Right ventricle myocardium inferior (tissue), 1 donor: ENCODE results near the gene IFIT3. TPM values are rescaled to one million over a fixed set of nuclear protein-coding genes. Genes with fewer than 3 reads are reported as not detected.
"Not testable (repeated sequence)": the region's sequence is repeated elsewhere in the genome, so short reads cannot be mapped to it uniquely, and the experiment has no call there.

Experiments used
- ATAC-seq: fragments of 200-7000 bp; cut with Tn5 transposase; one replicate; pipeline ENCODE4 v1.9.1; 2020; ENCODE audit warnings: mild to moderate bottlenecking, moderate library complexity
- DNase-seq: peaks from one replicate; pipeline ENCODE4 v3.0.0; 2021; ENCODE audit errors: missing footprints
- intact Hi-C: fragments of 100-400 bp; cut with DNase I; formaldehyde crosslinking; loops from one replicate; pipeline ENCODE4 v1.11.0; 2022
- total RNA-seq: library from RNA; stranded (reverse); fragmentation: NEBNext Ultra II Directional; extraction: Animal tissue kit (Norgen Biotek cat#: 25700); gene quantifications from one replicate; pipeline ENCODE4 v1.2.1, GENCODE V29; 2021
- donor health status: DM: no; HTN: yes; CAD: no; lungs with severe emphysema.

Gene IFIT3
- total RNA-seq, 1 donor from 2014 or later: 7.0 TPM

DNA sequence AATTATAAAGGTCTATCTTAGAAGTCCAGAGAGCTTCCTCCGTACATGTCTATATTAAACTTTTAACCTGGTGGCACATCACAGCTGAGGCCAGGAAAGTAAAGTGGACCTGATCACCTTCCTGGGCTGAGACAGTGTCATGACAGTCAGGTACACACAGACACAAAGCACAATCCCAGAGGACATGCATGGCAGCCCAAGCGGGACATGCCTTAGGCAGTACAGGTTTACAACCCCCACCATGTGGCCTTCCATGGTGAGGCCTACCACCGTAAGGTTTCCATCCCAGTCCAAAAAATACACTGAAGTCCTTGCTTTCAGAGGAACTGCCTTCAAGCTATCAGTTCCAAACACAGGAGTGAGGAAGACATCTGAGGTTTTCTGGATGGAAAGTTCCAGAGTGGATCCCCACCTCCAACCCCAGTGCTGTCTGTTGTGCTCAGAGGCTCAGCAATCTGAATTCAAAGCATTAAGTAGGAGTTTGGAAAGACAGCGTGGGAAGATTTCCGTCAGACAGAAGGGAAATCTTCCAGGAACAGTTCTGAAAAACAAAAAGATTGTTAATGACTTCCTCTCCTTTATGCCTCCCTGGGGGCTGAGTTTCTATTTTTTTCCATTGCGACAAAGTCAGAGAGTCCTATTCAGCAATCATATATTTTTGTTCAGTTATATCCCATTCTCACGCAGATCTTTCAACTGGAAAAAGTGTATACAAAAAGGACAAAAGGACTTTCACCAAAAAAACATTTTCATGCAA, 20.1 kb downstream of the IFIT3 start:
- intact Hi-C loops: no loop called here
- no peak for DNase-seq
- no peak for ATAC-seq

DNA sequence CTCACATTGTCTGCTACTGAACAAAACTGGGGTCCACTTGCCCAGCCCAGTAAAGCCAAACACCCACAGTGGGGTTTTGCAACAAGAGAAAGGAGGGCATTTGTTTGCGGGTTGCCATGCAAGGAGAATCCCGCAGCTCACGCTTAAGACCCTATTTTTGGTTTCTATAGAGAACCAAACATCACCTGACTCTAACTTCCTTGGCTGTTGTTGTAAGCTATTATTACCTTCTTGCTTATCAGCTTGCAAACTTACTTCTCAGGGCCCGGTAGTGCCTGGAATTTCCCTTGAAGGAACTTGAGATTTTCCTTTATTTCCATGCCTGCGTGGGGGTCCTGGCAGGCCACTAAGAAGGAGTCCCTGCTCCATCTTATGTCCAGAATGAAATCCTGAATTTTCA, 20.7 kb downstream of the IFIT3 start:
- ATAC-seq: no peak
- DNase-seq: no peak
- intact Hi-C loops: no loop called here

DNA sequence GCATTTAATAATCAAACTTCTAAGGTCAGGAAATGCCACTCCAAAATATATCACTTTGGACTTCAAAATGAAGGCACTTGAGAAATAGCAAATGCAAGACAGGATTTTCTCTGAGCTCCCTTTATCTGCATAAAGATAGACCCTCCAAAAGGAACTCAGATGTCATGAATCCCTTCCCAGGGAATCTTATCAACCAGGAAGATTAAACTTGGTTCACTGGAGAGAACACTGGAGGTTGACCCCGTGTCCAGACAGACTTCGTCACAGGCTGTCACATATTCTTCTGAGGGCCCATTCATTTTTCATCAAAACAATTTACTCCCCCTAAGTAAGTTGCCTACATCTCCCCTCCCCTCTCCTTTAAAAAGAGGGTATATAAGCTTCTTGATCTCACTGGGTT, 21.2 kb downstream of the IFIT3 start:
- ATAC-seq: no peak
- intact Hi-C loops: no loop called here
- DNase-seq: no peak

DNA sequence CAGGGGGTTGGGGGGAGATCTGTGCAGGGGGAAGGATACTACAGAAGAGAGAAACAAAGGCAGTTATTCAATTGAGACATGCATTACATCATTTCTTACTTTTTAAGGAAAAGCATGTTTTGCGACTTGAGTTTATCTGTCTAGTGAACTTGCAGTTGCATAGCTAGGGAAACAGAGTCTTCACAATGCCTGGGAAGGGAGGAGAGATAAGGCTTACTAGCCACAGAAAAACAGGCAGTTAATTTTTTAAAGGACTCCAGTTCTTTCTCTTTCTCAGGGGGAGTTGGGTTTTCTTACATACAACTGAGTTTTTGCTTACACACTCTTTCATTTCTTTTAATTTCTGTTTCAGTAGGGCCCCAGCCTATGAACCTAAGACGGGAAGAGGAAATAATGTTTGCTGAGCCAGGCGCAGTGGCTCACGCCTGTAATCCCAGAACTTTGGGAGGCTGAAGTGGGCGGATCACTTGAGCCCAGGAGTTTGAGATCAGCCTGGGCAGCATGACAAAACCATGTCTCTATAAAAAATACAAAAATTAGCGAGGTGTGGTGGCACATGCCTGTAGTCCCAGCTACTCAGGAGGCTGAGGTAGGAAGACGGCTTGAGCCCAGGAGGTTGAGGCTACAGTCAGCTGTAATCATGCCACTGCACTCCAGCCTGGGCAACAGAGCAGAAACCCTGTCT, 23.0 kb downstream of the IFIT3 start:
- ATAC-seq: peak; percentile 54
- DNase-seq, intact Hi-C loops: not testable (repeated sequence)

DNA sequence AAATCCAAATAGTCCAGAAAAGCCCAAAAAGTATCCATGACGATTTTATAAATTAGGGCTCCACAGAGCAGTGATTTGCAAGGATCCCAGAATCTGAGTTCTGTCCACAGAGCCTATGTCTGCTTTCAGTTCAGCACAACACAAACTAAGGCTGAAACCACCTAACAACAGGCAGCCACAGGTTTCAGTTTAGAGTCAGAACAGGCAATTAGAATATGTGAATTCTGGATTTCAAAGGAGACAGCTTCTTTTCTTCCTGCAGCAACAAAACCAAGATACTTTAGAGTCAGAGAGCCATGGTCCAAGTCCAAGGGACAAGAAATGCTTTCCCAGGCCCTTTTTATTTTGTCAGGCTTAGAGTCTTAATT, 23.6 kb downstream of the IFIT3 start:
- ATAC-seq: peak; percentile 26
- intact Hi-C loops: no loop called here
- no peak for DNase-seq

DNA sequence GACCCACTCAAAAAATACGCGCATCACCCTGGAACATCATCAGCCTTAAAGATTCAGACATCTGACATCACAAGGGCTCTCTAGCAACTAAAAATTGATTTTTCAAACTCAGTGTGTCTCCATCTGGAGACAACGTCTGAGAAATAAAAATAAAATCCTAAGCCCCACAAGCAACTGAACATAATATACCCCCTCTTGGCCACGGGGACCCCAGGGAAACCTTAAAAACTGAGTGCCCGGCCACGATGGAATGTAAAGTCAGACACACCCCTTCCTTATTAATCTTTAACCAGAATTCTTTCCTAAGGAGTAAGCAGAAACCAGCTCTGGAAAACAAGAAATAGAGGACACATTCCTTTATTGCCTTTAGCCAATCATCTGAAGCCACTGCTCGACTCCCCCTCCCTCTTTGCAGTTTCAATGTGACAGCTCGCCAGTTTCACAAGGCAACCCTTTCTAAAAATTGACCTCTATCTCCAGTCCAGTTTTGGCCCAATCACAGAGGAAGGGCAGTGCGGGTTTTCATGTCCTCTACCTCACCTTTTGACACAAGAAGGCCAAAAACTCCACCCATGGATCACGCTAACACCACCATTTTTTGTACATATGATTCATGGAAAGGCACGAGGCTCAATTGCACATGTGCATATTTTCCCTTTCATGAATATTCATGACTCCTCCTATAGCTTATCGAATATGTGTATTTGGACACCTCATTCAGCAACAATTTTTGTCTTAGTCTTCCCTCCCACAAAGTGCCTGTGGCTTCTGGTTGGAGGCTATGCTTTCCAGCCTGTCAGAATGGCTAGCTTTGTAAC, 24.2 kb downstream of the IFIT3 start:
- DNase-seq (no peak), ATAC-seq (peak; percentile 74)
- intact Hi-C loops: no loop called here

DNA sequence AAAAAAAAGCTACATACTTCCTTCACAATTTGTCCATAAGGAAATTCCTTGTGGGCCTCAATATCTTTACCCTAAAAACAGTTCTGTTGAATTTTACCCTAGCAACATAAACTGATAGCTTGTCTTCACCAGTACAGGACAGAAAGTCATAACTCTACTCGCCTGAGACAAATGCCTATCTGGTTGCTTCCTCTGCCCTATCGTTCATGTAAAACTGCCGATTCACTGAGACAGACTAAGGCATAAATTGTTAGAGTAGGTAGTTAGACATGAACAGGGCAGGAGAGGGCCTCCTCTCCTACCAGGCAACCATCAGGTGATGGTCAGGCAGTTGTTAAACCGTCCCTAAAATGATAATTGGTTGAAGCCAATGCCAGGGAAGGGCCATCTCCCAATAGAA, 25.0 kb downstream of the IFIT3 start:
- intact Hi-C loops: no loop called here
- no peak for DNase-seq
- no peak for ATAC-seq

DNA sequence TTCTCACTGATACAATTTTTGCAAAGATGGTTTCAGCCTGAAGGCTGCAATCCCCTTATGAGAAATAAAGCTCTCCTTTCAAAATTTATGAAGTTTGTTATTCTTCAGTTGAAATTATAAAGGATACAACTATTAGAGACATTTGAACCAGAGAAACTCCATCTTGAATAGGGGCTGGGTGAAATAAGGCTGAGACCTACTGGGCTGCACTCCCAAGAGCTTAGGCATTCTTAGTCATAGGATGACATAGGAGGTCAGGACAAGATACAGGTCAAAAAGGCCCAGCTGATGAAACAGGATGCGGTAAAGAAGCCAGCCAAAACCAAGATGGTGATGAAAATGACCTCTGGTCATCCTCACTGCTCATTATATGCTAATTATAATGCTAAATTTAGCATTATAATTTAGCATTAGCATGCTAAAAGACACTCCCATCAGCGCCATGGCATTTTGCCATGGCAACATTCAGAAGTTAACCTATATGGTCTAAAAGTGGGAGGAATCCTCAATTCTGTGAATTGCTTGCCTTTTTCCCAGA, 27.7 kb downstream of the IFIT3 start:
- DNase-seq (no peak), ATAC-seq (no peak)
- intact Hi-C loops: no loop called here

DNA sequence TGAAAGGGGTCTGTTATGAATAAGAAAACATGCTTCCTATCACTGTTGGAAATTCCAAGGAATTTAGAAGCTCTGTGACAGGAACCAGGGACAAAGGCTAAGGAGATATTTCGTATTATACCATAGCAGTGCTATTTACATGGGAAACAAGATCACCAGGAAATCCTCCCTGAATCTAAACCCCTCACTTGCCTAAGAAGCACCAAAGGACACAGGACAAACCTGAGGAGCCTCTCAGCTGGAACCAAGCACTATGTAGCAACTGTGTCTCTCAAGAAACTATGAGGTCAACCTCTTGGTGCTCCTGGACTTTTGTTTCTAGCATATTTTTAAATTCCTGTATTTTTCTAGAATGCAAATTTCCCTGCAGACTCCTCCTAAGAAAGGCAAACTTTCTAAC, 29.3 kb downstream of the IFIT3 start:
- no peak for DNase-seq
- intact Hi-C loops: no loop called here

DNA sequence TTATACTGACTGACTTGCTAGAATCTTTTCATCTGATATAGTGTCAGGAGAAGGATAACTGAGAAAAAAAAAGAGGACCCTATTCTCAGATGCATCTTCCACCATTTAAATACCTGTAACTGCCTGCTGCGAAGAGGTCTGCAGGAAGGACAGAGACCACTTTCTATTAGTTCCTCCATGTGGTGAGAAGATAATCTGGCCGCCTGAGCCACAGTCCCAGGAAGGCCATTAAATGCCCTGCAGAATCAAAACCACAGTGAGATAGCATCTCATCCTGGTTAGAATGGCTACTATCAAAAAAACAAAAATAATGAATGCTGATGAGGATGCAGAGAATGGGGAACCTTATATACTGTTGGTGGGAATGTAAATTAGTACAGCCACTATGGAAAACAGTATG, 30.2 kb downstream of the IFIT3 start:
- intact Hi-C loops: no loop called here
- DNase-seq: no peak

More for the DNA sequence above, 29.3 kb downstream of the IFIT3 start:
- no peak for ATAC-seq

DNA sequence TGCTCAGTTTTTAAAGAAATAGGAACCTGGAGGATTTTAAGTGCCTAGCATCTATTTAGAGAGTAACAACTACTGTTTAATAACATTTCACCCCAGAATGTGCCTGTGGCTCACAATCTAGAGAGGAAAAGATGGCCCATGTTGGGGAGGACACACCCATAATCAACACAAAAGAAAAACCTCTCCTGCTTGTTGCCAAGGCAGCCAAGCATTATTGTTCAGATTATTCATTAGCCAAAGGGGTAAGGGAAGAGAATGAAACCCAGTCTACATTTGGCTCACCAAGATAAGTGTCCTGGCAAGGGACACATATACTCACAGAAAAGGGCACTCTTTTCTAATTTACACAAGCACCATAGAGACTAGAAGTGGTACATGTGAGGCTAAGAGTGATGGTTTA, 32.4 kb downstream of the IFIT3 start:
- DNase-seq (no peak), ATAC-seq (no peak)

More for the DNA sequence above, 30.2 kb downstream of the IFIT3 start:
- no peak for ATAC-seq

DNA sequence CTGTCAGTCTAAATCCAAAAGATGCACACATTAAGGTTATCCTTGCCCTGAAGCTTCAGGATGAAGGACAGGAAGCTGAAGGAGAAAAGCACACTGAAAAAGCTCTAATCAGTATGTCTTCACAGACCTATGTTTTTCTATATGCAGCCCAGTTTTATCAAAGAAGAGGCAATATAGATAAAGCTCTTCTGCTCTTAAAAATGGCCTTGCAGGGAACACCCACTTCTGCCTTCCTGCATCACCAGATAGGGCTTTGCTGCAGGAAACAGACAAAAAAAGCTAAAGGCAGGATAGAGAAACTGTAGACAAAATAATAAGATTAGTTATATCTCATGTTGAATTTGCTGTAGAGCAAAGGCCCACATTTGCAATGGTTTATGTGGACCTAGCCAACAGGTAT, 35.1 kb downstream of the IFIT3 start:
- DNase-seq: no peak
- intact Hi-C loops: no loop called here
- ATAC-seq: no peak

More for the DNA sequence above, 32.4 kb downstream of the IFIT3 start:
- intact Hi-C loops: no loop called here

DNA sequence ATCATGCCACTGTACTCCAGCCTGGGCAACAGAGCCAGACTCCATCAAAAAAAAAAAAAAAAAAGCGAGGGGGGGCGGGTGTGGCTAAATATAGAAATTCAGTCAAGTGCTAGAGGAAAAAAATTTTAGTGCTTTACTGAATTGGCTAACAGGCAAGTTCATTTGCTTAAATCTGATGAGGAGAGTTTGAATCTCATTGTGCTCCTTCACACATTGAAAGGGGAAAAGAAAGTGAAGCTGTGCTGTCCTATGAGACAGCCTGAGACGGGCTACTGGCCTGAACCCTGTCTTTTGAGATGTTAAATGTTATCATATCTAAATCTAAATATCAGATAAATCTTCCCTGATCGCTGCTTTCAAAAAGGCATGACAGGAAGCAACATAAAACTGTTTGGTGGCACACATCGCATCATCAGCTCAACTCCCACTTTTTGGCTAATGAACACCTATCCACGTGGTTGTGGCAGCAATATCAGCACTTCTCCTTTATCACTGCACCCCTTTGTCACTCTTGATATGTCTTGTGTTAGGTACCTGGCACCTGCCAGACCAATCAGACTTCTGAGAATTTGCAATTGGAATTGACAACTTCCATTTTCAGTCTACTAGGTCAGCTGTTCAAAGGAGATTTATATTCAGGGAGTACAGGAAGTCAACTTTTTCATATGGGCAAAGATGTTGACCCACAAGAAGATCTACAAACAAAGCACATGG, 36.1 kb downstream of the IFIT3 start:
- no peak for DNase-seq
- intact Hi-C loops: no loop called here
- no peak for ATAC-seq

DNA sequence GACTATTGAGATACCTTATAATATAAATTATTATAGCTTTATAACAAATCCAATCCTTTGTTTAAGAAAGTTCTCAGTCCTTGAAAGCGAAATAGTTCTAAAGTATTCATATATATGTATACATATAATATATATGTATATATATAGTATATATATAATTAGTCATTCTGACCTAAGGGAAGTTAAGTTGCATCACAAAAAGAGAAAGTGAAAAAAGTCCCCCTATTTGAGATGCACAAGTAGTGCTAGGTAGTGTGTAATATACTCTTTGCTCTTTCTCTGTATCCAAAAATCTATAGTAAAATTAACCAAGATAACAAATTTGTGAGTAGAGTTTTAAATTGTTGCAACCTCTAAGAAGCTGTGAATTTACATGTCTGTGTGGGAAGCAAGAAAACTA, 36.7 kb downstream of the IFIT3 start:
- no peak for ATAC-seq
- intact Hi-C loops: no loop called here
- DNase-seq: no peak

DNA sequence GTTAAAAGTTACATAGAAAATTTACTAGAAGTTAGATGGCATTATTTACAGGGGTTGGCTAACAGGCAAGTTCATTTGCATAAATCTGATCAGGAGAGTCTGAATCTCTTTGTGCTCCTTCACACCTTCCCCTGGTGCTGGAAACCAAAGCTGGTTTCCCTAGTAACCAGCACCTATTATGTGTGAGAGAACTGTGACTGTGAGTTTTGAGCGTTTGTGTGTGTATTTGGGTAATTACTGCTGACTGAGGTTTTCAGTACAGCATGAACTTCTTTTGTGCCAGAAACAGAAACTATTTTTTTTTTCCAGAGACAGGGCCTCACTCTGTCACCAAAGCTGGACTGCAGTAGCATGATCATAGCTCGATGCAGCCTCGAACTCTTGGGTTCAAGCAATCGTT, 39.7 kb downstream of the IFIT3 start:
- peak; percentile 32 for ATAC-seq
- no peak for DNase-seq
- intact Hi-C loops: loop anchor here (5.0 kb wide), 1 partner anchor 65 kb away; the partner anchor contains the start of gene IFIT2

DNA sequence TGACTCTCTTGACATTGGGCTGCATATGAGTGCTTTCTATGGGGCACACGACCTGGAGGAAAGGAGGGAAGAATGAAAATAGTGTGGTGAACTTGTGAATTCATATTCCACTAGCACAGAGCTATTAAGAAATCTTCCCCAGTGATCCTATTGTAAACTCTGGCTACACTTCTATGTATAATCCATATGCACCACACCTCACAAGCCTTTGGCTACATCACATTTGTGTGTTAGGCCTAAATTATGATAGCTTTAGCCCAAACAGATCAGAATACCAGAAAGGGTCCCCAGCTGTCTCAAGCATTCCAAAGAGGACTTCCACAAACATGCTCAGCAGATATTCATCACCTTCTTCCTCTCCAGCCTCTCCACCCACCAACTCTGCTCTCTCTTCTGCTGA, 40.3 kb downstream of the IFIT3 start:
- ATAC-seq: no peak
- intact Hi-C loops: loop anchor here (5.0 kb wide), 1 partner anchor 66 kb away; the partner anchor contains the start of gene IFIT2
- DNase-seq: no peak

DNA sequence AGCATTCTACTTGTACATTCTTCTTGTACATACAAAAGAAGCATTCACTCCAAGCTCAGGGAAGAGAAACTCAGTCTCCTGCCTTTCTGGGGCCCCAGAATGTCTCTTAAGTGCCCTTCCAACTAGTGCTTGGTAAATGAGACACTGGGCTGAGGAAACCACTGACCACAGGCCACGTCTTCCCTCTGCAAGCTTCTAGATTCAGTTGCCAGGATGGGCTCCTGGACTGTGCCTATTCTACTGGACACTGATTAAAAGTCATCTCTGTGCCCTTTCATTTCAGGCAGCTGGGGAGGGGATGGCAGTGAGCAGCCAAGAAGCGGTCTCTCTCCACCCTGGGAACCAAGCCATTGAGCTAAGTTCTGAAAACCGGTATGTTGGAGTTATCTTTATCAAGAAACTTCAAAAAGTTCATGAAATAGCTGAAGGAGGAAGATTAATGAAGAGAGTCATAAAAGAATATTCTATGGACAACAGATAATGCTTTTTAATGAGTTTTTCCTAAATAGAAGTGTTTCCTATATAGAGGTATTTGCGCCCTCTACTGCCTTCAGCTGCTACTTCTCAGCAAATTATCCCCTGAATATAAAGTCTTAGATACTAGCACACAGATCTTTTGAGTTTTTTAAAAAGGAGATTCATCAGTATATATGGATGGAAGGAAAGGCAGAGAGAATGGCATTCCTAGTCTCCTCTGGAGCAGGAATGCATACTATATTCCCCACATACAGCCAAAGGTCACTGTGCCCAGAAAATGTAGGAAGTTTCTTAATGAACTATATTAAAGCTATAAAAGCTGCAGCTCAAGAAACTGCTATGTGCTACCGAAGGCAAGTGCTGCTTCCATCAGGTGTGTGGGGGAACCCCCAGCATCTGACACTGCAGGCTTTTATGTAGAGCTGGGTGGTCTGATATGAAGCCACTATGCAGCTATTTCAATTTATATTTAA, 41.6 kb downstream of the IFIT3 start:
- DNase-seq (no peak), ATAC-seq (no peak)
- intact Hi-C loops: loop anchor here (5.0 kb wide), 2 partner anchors 42 to 67 kb away; partner anchors contain the start of genes IFIT2 and IFIT3
